NCI-H146 (cell line): ENCODE data around the gene ANKMY1.

ENCODE experiments used
- DNase-seq: peaks from one replicate; lab custom pipeline; 2025; lab: John Stamatoyannopoulos, UW

The ANKMY1 gene

GRCh38 chr2:240448387-240449274 is 109.2 kb downstream of the ANKMY1 start:
- DNase-seq: peak; percentile 19

GRCh38 chr2:240447934-240448333 is 109.9 kb downstream of the ANKMY1 start:
- DNase-seq: no peak

- no peak for DNase-seq
Measured at GRCh38 chr2:240447331-240447730, 110.5 kb downstream of the ANKMY1 start.

- DNase-seq: no peak
Measured at GRCh38 chr2:240446664-240447175, 111.1 kb downstream of the ANKMY1 start.

GRCh38 chr2:240445961-240446663 is 111.7 kb downstream of the ANKMY1 start:
- no peak for DNase-seq

GRCh38 chr2:240444464-240444863 is 113.3 kb downstream of the ANKMY1 start:
- DNase-seq: no peak

GRCh38 chr2:240443891-240444301 is 113.9 kb downstream of the ANKMY1 start:
- no peak for DNase-seq

- DNase-seq: no peak
Measured at GRCh38 chr2:240442891-240443715, 114.7 kb downstream of the ANKMY1 start.

- no peak for DNase-seq
Measured at GRCh38 chr2:240441993-240442411, 115.8 kb downstream of the ANKMY1 start.

- no peak for DNase-seq
Measured at GRCh38 chr2:240441326-240441992, 116.3 kb downstream of the ANKMY1 start.

- DNase-seq: no peak
Measured at GRCh38 chr2:240440704-240441320, 117.0 kb downstream of the ANKMY1 start.

- DNase-seq: no peak
Measured at GRCh38 chr2:240440251-240440650, 117.5 kb downstream of the ANKMY1 start.

GRCh38 chr2:240439698-240440151 is 118.1 kb downstream of the ANKMY1 start:
- DNase-seq: no peak

- DNase-seq: no peak
Measured at GRCh38 chr2:240438810-240439697, 118.7 kb downstream of the ANKMY1 start.

- peak; percentile 15 for DNase-seq
Measured at GRCh38 chr2:240437861-240438809, 119.7 kb downstream of the ANKMY1 start.

GRCh38 chr2:240437551-240437860 is 120.3 kb downstream of the ANKMY1 start:
- DNase-seq: no peak

- no peak for DNase-seq
Measured at GRCh38 chr2:240436683-240437550, 120.9 kb downstream of the ANKMY1 start.
